Progenitor cell of endocrine pancreas (in vitro differentiated cells): Measurements from ENCODE around the gene CNKSR3. TPM values are rescaled to one million over a fixed set of nuclear protein-coding genes. Genes with fewer than 3 reads are reported as not detected.

Experiments
- DNase-seq: peaks from one replicate; pipeline ENCODE4 v3.0.0; 2021; ENCODE audit warnings: low spot score; ENCODE audit not compliant: unreplicated experiment
- H3K27ac Mint-ChIP-seq: 2 replicates; pipeline ENCODE4 v1.8.0; 2021; ENCODE audit warnings: mild to moderate bottlenecking, moderate library complexity, mixed read lengths
- H3K27me3 Mint-ChIP-seq: 2 replicates; pipeline ENCODE4 v1.8.0; 2021; ENCODE audit warnings: mixed read lengths
- H3K36me3 Mint-ChIP-seq: 2 replicates; pipeline ENCODE4 v1.8.0; 2022; ENCODE audit warnings: mixed read lengths; ENCODE audit not compliant: insufficient read depth
- H3K4me1 Mint-ChIP-seq: 2 replicates; pipeline ENCODE4 v1.8.0; 2021; ENCODE audit warnings: low read depth, mixed read lengths
- H3K4me3 Mint-ChIP-seq: 2 replicates; pipeline ENCODE4 v1.8.0; 2021; ENCODE audit warnings: low read depth, mild to moderate bottlenecking, moderate library complexity, mixed read lengths
- H3K9me3 Mint-ChIP-seq: 2 replicates; pipeline ENCODE4 v1.8.0; 2021; ENCODE audit warnings: low read depth, mixed read lengths
- CTCF ChIP-seq: fragments of 200-600 bp; sonication (generic); IDR thresholded peaks from one replicate; pipeline ENCODE4 v1.5.0; 2021; ENCODE audit warnings: antibody characterized with exemption, mild to moderate bottlenecking; ENCODE audit not compliant: unreplicated experiment
- total RNA-seq: library from RNA; stranded (reverse); gene quantifications from 2 replicates; pipeline ENCODE4 v1.2.1, GENCODE V29; 2021

CNKSR3 gene
- total RNA-seq, 1 donor from 2014 or later: 20.3 TPM

- Mint-ChIP-seq H3K36me3 (peaks cover 30% of the 10 kb centered on the region), H3K4me1 (no peaks in the 10 kb centered on the region), H3K27ac (no peak overlapping the region), H3K27me3 (no peaks in the 10 kb centered on the region), H3K4me3 (no peak overlapping the region), H3K9me3 (no peaks in the 10 kb centered on the region)
- no peak for TF ChIP-seq CTCF
- no peak for DNase-seq
These were observed 105.6 kb downstream of the CNKSR3 start for GRCh38 chr6:154404791-154405400.

GRCh38 chr6:154403788-154404187 lies 106.7 kb downstream of the CNKSR3 start:
- Mint-ChIP-seq H3K4me3 (no peak overlapping the region), H3K27ac (no peak overlapping the region), H3K36me3 (peaks cover 29% of the 10 kb centered on the region), H3K27me3 (no peaks in the 10 kb centered on the region), H3K4me1 (no peaks in the 10 kb centered on the region), H3K9me3 (no peaks in the 10 kb centered on the region)
- TF ChIP-seq CTCF: no peak
- no peak for DNase-seq

GRCh38 chr6:154402081-154402780 lies 108.3 kb downstream of the CNKSR3 start:
- no peak for TF ChIP-seq CTCF
- H3K4me3 Mint-ChIP-seq: no peak overlapping the region
- no peaks in the 10 kb centered on the region for H3K4me1 Mint-ChIP-seq
- no peak overlapping the region for H3K27ac Mint-ChIP-seq
- H3K9me3 Mint-ChIP-seq: no peaks in the 10 kb centered on the region
- DNase-seq: no peak
- no peaks in the 10 kb centered on the region for H3K27me3 Mint-ChIP-seq
- peaks cover 27% of the 10 kb centered on the region for H3K36me3 Mint-ChIP-seq

GRCh38 chr6:154399097-154399496 lies 111.4 kb downstream of the CNKSR3 start:
- Mint-ChIP-seq H3K9me3 (no peaks in the 10 kb centered on the region), H3K36me3 (peaks cover 13% of the 10 kb centered on the region), H3K27me3 (no peaks in the 10 kb centered on the region), H3K4me1 (peaks cover 3% of the 10 kb centered on the region), H3K27ac (no peak overlapping the region), H3K4me3 (no peak overlapping the region)
- no peak for DNase-seq
- no peak for TF ChIP-seq CTCF

GRCh38 chr6:154397491-154398195 lies 112.8 kb downstream of the CNKSR3 start:
- no peak for TF ChIP-seq CTCF
- no peak for DNase-seq
- no peak overlapping the region for H3K4me3 Mint-ChIP-seq
- peaks cover 3% of the 10 kb centered on the region for H3K4me1 Mint-ChIP-seq
- H3K9me3 Mint-ChIP-seq: no peaks in the 10 kb centered on the region
- H3K36me3 Mint-ChIP-seq: peaks cover 11% of the 10 kb centered on the region
- no peaks in the 10 kb centered on the region for H3K27me3 Mint-ChIP-seq
- H3K27ac Mint-ChIP-seq: no peak overlapping the region
